GM18873 (cell line): ENCODE measurements around the gene TNRC18.
"Not testable (repeated sequence)": the region's sequence is repeated elsewhere in the genome, so short reads cannot be mapped to it uniquely, and the experiment has no call there.

Experiments used
- ATAC-seq: cut with Tn5 transposase; IDR thresholded peaks from one replicate; pipeline ENCODE4 v1.9.1; 2021; ENCODE audit warnings: mild to moderate bottlenecking, moderate library complexity, moderate number of reproducible peaks; ENCODE audit not compliant: unreplicated experiment, low FRiP score

Gene TNRC18

DNA sequence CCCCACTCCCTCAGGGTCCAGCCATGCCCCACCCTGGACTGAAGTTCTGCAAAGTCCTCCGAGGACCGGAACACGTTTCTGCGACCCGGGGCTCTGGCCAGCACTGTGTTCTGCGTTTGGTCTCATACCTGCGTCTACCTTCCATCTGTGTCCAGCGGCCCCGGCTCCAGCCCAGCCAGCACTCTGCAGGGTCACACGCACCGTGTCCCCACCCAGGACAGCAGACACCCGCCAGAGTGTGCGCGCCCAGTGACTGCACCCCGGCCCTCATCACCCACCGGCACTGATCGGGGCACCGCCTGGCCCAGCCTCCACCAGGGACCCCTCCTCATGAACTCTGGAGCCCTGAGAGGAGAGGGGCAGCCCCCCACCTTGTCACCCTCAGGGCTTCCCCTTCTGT lies 120.6 kb downstream of the TNRC18 start:
- ATAC-seq = no peak

DNA sequence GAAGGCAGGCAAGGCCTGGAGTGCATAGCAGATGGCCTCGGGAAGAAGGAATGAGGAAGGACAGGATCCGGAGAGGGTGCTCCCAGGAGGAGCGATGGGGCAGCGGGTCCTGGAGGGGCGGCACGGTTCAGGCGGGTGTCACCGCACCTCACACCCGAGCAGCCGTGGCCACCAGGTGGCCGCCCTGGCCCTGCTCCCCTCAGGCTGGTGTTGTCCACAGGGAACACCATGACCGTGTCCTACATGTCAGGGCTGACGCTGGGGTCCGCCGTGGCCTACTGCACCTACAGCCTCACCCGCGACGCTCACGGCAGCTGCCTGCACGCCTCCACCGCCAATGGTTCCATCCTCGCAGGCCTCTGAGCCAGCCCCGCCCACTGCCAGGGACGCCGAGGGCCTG lies 121.1 kb downstream of the TNRC18 start:
- ATAC-seq = no peak

DNA sequence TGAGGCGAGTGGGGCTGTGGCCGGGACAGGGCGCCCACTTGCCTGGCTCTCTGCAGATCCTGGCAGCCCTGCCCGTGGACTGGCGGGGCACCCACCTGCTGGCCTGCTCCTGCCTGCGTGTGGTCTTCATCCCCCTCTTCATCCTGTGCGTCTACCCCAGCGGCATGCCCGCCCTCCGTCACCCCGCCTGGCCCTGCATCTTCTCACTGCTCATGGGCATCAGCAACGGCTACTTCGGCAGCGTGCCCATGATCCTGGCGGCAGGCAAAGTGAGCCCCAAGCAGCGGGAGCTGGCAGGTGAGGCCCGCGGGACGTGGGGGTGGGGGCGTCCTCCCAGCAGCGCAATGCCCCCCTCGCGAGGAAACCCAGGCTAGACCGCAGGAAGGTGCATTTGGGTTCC lies 123.3 kb downstream of the TNRC18 start:
- ATAC-seq = no peak

DNA sequence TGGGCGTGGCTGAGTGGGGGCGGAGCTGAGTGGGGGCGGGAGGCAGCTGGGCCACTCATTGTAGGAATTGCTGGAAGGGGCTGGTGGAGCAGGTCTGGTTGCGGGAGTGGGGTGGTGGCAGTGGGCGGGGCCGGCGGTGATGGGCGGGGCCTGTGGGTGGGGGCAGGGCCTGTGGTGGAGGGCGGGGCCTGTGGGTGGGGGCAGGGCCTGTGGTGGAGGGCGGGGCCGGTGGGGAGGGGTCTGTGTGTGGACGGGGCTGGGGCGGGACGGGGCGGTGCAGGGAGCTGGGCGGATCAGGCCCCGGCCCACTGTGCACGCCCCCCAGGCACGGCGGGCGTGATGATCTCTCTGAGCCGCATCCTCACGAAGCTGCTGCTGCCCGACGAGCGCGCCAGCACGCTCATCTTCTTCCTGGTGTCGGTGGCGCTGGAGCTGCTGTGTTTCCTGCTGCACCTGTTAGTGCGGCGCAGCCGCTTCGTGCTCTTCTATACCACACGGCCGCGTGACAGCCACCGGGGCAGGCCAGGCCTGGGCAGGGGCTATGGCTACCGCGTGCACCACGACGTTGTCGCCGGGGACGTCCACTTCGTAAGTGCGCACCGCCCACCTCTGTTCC lies 126.9 kb downstream of the TNRC18 start:
- no peak for ATAC-seq

DNA sequence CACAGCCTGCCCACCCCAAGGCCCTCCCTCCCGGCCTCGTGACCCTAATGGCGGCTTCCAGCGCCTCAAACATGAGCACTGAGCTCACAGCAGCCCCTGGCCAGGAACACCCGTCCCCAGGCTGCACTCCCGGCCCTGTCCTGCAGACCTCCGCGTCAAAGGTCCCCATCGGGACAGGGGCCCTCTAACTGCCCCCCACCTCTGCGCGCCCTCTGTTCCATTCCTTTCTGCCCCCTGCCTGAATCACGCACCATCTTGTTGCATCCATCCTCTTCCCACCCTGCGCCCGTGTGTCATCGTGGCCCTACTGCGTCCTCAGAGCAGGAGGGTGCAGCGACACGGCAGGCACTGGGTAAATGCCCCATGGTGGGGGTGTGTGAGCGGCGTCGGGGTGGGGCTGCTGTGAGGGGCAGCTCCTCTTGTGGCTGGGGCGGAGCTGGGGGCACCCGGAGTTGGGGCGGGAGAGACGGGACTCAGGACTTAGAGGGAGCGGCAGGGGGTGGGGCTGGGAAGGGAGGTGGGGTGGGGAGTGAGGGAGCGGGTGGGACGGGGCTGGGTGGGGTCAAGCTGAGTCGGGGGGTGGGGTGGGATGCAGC lies 127.5 kb downstream of the TNRC18 start:
- ATAC-seq = no peak

DNA sequence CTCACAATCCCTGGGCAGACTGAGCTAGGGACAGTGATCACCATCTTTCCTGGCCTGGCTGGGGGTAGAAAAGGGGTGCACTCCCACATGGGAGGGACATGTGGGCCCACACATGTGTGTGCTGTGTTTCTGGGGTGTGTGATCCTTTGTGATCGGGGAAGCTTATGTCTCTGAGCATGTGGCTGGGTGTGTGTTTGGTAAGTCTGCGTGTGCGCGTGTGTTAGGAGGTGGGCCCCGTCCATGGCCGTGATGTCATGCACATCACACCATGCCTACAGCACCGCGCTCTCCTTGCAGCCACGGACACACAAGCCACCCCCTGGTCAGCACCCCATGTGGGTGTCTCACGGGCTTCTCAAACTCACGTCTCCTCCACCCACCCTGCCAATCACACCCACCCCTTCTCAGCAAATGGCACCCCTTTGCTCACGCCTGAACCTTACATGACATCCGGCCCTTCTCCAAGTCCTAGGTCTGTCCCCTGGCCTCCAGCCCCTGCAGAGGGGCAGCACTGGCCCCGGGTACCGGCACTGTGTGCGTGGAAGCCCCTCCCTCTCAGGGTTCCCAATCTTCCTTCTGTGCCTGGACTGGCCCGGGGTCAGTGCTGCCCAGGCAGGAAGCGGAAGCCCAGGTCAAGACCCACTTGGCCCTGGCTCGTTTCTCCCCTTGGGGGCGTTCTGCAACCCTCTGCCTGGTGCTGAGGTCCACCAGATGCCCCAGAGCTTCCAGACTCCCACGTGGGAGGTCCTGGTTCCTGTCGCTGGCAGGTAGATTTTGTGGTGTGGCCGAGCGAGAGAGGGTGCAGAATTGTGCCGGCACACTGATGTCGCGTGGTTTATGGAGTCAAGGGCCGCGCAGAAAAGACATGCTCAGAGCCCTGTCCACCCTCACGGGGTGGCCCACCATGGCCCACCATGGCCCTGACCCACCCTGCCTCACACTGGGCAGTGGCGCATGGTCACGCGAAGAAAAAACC lies 128.3 kb downstream of the TNRC18 start:
- ATAC-seq = no peak

DNA sequence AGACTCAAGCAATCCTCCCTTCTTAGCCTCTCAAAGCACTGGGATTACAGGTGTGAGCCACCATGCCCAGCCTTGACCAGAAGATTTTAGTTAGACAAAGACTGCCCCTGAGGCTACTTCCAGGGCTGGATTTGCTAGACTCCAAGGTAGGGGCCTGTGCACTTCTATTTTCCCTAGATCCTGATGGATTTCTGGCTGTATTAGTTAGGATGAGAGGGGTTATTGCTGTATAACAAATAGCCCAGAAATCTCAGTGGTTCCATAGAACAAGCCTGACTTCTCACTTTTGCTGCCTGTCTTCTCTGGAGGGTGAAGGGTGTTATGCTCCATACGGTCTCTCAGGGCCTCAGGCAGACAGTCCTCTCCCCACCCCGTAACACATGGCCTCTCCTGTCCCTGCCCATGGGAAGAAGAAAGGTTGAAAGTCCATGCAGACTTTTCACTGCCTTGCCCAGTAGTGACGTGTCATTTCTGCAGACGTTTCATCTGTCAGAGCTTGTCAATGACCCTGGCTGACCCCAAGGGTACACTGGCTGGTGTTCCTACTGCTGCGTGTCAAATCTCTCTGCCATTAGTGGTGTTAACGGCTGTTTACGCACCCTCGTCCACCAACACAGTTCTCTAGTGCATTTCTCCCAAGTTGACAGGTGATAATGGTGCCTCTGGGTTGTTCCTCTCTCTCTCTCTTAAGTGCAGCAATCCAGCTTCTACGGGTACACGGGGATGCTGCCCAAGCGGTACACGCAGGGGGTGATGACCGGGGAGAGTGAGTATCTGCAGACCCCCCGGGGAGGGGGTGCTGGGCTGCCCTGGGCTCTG lies 129.3 kb downstream of the TNRC18 start:
- no peak for ATAC-seq

DNA sequence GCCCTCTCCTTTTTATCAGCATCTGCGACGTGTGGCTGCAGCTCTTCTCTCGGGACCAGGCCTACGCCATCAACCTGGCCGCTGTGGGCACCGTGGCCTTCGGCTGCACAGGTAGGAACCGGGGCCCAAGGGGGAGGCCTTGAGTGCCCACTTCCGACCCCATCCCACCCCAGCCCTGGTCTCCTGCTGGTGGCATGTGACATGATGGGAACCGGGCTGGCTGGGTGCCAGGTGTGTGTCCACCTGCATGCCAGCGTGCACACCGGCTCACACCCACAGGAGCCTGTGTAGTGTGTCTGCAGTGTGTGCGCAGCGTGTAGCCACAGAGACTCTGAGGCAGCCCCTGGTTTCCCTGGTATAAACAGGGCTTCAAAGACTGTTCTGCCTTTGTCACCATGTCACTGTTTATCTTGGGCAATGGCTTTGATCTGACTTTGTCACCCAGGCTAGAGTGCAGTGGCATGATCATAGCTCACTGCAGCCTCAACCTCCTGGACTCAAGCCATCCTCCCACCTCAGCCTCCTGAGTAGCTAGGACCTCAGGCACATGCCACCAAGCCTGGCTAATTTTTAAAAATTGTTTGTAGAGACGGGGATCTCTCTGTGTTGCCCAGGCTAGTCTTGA lies 131.8 kb downstream of the TNRC18 start:
- ATAC-seq = not testable (repeated sequence)

DNA sequence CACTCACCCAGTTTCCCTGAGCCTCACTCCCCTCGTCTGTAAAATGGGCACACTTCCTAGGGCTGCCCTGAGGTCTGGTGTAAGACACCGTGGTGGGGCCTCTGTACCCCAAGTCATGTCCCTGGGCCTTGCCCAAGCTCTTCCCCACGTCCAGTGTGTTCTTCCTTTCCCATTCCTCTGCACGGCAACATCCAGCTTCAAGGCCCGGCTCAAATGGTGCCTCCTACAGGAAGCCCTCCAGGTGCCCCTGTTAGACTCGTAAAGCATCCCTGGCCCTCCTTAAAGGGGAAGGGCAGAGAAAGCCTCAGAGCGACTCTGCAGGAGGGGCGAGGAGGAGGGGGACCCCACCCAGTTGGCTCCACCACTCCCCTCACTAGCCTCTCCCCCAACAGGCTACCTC lies 132.3 kb downstream of the TNRC18 start:
- ATAC-seq = no peak

DNA sequence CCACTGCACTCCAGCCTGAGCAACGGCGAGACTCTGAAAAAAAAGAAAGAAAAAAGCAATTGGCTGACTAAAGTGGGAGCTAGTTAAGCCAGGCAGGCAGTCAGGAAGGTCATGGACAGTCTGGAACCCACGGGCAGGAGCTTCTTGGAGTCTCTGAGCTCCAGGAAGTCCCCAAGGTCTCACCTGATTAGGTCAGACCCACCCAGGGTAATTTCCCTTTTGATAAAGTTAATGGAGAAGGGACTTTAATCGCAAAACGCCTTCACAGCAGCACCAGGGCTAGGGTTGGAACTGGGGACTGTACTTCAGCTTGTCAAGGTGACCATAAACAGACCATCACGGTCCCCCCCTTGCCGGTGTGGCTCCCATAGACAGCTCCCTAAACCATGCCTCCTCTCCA lies 134.3 kb downstream of the TNRC18 start:
- no peak for ATAC-seq

DNA sequence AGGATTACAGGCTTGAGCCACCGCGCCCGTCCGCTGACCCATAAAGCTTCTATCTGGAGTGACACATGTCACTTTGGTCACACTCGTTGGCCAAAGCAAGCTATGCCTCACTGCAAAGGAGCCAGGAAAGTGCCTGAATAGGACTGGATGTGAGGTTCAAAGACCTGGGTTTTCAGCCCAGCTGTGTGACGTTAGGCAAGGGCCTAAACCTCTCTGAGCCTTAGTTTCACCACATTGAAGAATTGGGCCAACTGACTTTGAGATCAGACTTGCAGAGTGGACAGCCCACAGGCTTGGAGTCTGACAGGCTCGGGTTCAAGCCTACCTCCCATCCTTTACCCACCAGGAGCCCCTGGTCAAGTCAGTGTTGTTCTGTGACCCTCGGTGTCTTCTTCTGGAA lies 135.1 kb downstream of the TNRC18 start:
- not testable (repeated sequence) for ATAC-seq

DNA sequence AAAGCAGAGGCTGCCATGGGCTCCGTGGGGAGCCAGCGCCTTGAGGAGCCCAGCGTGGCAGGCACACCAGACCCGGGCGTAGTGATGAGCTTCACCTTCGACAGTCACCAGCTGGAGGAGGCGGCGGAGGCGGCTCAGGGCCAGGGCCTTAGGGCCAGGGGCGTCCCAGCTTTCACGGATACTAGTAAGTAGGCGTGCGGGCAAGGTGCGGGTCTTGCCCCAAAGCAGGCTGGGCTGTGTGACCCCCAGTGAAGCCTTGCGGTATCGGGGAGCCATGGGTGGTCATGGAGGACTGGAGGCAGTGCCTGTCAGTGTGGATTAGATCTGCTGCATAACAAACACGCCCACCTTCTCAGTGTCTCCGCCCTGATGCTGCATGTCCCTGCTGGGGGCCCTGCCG lies 135.8 kb downstream of the TNRC18 start:
- ATAC-seq = no peak

DNA sequence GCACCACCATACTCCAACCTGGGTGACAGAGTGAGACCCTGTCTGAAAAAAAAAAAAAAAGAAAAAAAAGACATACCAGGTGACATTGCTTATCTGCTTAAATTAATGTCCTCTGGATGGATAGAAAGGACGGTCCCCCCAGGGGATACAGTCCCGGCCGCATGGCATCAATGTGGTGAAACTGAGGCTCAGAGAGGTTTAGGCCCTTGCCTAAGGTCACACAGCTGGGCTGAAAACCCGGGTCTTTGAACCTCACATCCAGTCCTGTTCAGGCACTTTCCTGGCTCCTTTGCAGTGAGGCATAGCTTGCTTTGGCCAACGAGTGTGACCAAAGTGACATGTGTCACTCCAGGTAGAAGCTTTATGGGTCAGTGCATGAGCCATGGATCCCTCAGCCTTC lies 136.3 kb downstream of the TNRC18 start:
- not testable (repeated sequence) for ATAC-seq

DNA sequence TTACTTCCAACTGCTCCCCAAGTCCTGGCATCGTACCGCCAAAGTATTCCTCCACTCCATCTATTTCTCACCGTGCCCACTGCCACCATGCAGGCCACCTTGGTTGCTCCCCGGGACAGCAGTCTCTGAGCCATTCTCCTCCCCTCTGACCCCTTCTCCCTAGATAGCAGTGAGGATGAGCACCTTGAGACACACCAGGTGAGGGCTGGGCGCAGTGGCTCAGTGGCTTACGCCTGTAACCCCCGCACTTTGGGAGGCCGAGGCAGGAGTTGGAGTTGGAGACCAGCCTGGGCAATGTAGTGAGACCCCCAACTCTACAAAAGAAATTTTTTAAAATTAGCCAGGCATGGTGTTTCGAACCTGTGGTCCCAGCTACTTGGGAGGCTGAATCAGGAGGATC lies 136.7 kb downstream of the TNRC18 start:
- ATAC-seq = no peak

DNA sequence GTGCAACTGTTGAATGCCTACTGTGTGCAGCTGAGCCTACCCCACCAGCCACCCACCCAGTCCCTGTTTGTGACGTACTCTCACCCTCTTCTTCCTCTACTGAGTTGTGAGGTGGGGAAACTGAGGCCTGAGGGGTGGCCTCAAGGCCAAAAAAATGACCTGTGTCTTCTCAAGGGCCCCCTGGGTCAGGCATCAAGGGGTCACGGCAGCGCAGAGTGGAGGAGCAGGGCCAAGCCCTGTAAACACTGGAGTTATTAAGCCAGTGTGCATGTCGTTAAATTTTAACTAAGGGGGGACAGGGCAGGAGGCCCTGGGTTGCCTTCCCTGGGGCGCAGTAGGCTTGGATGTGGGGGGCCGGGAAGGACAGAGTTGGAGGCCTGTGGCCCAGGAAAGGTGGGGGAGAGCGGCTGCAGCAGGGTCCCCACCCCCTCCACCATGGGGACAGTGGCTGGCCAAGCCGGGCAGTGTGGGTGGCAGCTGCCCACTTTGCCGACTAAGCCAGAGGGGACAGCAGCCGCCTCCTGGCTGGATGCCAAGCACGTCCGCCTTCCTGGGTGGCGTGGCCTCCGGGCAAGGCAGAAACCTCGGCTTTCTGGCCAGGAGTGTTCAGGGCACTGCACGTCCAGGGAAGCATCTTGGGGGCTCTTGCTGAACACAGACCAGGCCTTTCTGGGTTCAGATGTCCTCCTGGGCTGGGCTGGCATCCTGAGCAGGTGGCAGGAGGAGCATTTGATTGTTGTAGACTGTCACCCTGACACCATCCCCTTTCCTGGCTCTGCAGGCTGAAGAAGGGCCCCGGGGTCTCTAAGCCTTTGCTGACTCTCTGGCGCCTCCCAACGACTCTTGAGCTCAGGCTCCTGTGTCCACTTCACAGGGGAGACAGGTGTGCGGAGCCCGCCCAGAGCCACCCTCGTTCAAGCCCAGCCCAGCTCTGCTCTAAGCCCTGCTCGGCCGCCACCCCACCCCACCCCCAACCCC lies 139.0 kb downstream of the TNRC18 start:
- ATAC-seq = no peak

DNA sequence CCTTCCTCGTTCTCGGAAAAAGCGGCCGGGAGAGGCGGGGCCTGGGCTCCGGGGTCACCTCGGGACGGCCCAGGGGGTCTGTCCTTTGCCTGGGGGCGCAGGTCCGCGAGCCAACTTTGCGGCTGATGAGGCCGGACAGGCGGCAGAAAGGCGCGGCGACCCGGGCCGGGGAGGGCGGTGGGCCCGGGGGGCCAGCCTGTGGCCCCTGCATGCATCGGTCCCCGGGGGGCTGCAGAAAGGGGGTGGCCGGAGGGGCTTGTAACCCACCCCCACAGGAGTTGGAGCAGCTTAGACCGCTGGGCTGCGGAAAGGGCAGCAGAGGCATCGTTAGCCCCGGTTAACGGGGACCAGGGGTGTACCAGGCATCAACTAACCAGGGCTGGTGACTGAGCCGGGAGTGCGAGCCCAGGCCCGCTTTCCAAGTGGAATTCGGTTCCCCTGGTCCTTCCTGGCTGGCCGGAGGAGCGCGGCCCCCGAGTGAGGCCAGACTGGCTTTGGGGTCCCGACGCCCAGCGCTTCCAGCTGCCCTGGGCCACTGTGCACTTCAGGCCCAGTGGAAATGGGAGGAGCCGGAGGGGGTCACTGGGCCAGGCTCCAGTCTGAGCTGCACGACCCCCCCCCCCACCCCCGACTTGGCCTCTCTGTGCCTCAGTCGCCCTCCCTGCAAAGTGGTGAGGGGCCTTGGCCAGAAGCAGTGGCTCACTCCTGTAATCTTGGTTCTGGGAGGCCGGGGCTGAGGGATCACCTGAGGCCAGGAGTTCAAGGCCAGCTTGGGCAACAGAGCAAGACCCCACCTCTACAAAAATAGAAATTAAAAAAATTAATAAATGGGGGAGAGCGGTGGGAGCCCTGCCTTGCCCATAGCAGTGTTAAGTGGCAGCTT lies 140.0 kb downstream of the TNRC18 start:
- no peak for ATAC-seq

DNA sequence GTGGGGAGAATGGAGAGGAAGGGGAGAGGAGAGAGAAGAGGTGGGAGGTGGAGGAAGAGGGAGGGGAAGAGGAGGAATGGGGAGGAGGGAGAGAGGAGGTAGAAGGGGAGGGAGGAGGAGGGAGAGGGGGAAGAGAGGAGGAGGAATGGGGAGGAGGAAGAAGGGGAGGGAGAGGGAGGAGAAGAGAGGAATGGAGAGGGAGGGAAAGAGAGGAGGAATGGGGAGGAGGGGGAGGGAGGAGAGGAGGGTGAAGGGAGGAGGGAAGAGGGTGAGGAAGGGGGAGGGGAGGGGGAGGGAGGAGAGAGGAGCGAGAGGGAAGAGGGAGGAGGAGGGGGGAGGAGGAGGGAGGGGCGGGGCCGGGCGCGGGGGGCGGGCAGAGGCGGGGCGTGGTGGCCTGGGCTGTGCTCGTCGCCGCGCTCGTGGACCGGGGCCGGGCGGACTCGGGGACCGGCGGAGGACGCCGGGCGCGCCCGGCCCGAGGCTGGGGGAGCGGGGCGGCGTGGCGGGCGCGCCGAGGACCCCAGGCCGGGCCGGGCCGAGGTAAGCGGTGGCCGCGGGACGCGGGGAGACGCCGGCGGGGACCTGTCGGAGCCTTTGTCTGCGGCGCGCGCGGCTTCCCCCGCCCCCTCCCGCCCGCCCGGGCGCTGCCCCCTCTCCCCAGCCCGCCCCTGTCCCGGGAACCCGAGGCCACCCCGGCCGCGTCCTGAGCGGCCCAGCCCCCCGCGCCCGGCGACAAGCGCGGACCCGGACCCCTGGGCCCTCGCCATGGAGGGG lies 140.9 kb downstream of the TNRC18 start, which contains the start of gene SLC29A4:
TSS of gene SLC29A4 (plus strand) at position 401 of the 774 bp plus-strand sequence. CDS start 4,874 bp downstream, outside the sequence.
- no peak for ATAC-seq
